PC-3 (cell line): ENCODE data around the gene KIF6. TPM values are rescaled to one million over a fixed set of nuclear protein-coding genes. Genes with fewer than 3 reads are reported as not detected.

Experiments
- ATAC-seq: fragments of 200-7000 bp; cut with Tn5 transposase; 2 replicates; pipeline ENCODE4 v1.9.1; 2020; ENCODE audit warnings: mild to moderate bottlenecking, moderate library complexity
- BruUV-seq: library from RNA; stranded (reverse); fragments of 400-500 nt; replicated peaks from 2 replicates; lab custom pipeline; 2021; lab: Mats Ljungman, UMichigan
- CTCF ChIA-PET: fragments of 300-600 bp; sonication (Branson Sonifier 250); formaldehyde crosslinking; loops from one replicate; lab custom pipeline; 2022; ENCODE audit warnings: antibody characterized with exemption; lab: Charles Lee
- POLR2A ChIA-PET: fragments of 300-600 bp; sonication (Branson Sonifier 250); formaldehyde crosslinking; loops from one replicate; lab custom pipeline; 2022; ENCODE audit warnings: antibody characterized with exemption; ENCODE audit not compliant: unreplicated experiment; lab: Charles Lee
- DNase-seq: peaks from one replicate; pipeline ENCODE4 v3.0.0-alpha.2; 2015
- H2AFZ ChIP-seq: fragments of 300-600 bp; sonication (generic); 2 replicates; pipeline ENCODE4 v1.6.0; 2016; ENCODE audit warnings: antibody characterized with exemption, low read length
- H3F3A ChIP-seq: fragments of 300-600 bp; sonication (generic); one replicate; pipeline ENCODE4 v1.6.0; 2017; ENCODE audit warnings: antibody characterized with exemption, low read length, control low read depth, mild to moderate bottlenecking; ENCODE audit not compliant: unreplicated experiment
- H3K27ac ChIP-seq: fragments of 300-600 bp; sonication (generic); 2 replicates; pipeline ENCODE4 v1.5.1; 2016; ENCODE audit warnings: mild to moderate bottlenecking, low read length
- H3K27me3 ChIP-seq: fragments of 300-600 bp; sonication (generic); 2 replicates; pipeline ENCODE4 v1.6.1; 2016; ENCODE audit warnings: low read length, mixed read lengths
- H3K36me3 ChIP-seq: fragments of 300-600 bp; sonication (generic); 2 replicates; pipeline ENCODE4 v1.6.1; 2016; ENCODE audit warnings: low read depth, mixed run types, low read length, mixed read lengths
- H3K4me1 ChIP-seq: fragments of 300-600 bp; sonication (generic); 2 replicates; pipeline ENCODE4 v1.5.1; 2016; ENCODE audit warnings: low read length; ENCODE audit not compliant: insufficient read depth
- H3K4me2 ChIP-seq: fragments of 300-600 bp; sonication (generic); 2 replicates; pipeline ENCODE4 v1.6.0; 2016; ENCODE audit warnings: low read length
- H3K4me3 ChIP-seq: fragments of 300-600 bp; sonication (generic); 2 replicates; pipeline ENCODE4 v1.5.1; 2016; ENCODE audit warnings: mild to moderate bottlenecking, low read length, mixed read lengths
- H3K79me2 ChIP-seq: fragments of 300-600 bp; sonication (generic); 2 replicates; pipeline ENCODE4 v1.6.1; 2017; ENCODE audit warnings: low read length, mixed read lengths
- H3K9ac ChIP-seq: fragments of 300-600 bp; sonication (generic); 2 replicates; pipeline ENCODE4 v1.6.0; 2016; ENCODE audit warnings: mild to moderate bottlenecking, low read length
- H3K9me2 ChIP-seq: fragments of 300-600 bp; sonication (generic); replicated peaks from 2 replicates; pipeline ENCODE4 v1.6.1; 2016; ENCODE audit warnings: mixed run types, low read length, mixed read lengths
- H3K9me3 ChIP-seq: fragments of 300-600 bp; sonication (generic); 2 replicates; pipeline ENCODE4 v1.6.1; 2016; ENCODE audit warnings: low read length, mixed read lengths
- H4K20me1 ChIP-seq: fragments of 300-600 bp; sonication (generic); 2 replicates; pipeline ENCODE4 v1.6.1; 2016; ENCODE audit warnings: low read length, mixed read lengths
- EZH2 ChIP-seq: fragments of 300-600 bp; sonication (generic); IDR thresholded peaks from one replicate; pipeline ENCODE4 v1.6.1; 2017; ENCODE audit warnings: antibody characterized with exemption, mild to moderate bottlenecking, low read length; ENCODE audit not compliant: unreplicated experiment
- EZH2phosphoT487 ChIP-seq: fragments of 300-600 bp; sonication (generic); IDR thresholded peaks from 2 replicates; pipeline ENCODE4 v1.6.1; 2018; ENCODE audit warnings: mild to moderate bottlenecking, antibody characterized with exemption, low read length, borderline replicate concordance
- intact Hi-C: fragments of 100-400 bp; cut with micrococcal nuclease; formaldehyde crosslinking; loops from 2 replicates; pipeline ENCODE4 v1.9.0; 2023
- total RNA-seq: library from RNA; depleted of rRNA; stranded (reverse); fragments of >200 nt; gene quantifications from 2 replicates; pipeline ENCODE4 v1.2.3, GENCODE V29; 2014
- TF ChIP-seq, protein P1 (sequence below): fragments of 300-600 bp; sonication (generic); conservative IDR thresholded peaks from 2 replicates; pipeline ENCODE4 v1.5.1; 2017; ENCODE audit warnings: antibody characterized with exemption, low read depth, mild to moderate bottlenecking, low read length

KIF6 gene
- total RNA-seq, 1 experiment from 2014 or later, result 0.07 TPM

DNA sequence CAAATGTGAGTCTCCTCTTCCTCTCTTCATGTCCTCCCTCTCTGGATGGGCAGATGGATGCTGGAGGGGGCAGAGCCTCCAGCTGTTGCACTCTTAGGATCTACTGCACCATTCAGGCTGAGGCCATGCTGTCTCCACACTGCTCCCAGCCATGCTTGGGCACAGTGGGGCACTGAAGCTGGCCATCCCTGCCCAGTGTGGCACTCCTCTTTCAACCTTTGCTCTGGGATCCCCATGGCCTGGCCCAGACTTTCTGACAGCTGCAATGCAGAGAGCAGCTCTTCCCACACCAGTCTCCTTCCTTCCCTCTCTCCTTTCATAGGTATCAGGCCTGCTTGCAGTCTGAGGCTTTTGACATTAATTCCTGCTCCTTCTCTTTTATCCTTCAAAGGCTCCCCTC lies 420.3 kb downstream of the KIF6 start:
- intact Hi-C loops, result no loop called here
- no TSS peak for BruUV-seq
- Histone ChIP-seq H3K9me3 (no peaks in the 10 kb centered on the region), H4K20me1 (no peaks in the 10 kb centered on the region), H3K4me2 (no peak overlapping the region), H3K27me3 (0 out of 2 replicates have a peak, but pooled peaks cover 3% of the 10 kb centered on the region), H3K9ac (no peak overlapping the region), H3F3A (no peaks in the 10 kb centered on the region), H3K9me2 (no peaks in the 10 kb centered on the region), H2AFZ (no peak overlapping the region), H3K79me2 (no peaks in the 10 kb centered on the region), H3K4me3 (no peak overlapping the region), H3K27ac (no peak overlapping the region), H3K4me1 (0 out of 2 replicates have a peak, but pooled peaks cover 2% of the 10 kb centered on the region), H3K36me3 (no peaks in the 10 kb centered on the region)
- ChIA-PET POLR2A (no interaction called here), CTCF (interaction anchor here (0.6 kb wide), 1 partner anchor 453 kb away, joined by 6 read pairs; no protein-coding TSS in a partner anchor)
- ATAC-seq, result no peak
- DNase-seq, result no peak
- TF ChIP-seq, protein P1, sequence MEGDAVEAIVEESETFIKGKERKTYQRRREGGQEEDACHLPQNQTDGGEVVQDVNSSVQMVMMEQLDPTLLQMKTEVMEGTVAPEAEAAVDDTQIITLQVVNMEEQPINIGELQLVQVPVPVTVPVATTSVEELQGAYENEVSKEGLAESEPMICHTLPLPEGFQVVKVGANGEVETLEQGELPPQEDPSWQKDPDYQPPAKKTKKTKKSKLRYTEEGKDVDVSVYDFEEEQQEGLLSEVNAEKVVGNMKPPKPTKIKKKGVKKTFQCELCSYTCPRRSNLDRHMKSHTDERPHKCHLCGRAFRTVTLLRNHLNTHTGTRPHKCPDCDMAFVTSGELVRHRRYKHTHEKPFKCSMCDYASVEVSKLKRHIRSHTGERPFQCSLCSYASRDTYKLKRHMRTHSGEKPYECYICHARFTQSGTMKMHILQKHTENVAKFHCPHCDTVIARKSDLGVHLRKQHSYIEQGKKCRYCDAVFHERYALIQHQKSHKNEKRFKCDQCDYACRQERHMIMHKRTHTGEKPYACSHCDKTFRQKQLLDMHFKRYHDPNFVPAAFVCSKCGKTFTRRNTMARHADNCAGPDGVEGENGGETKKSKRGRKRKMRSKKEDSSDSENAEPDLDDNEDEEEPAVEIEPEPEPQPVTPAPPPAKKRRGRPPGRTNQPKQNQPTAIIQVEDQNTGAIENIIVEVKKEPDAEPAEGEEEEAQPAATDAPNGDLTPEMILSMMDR, result no peak
- TF ChIP-seq EZH2 (no peak), EZH2phosphoT487 (no peak)

DNA sequence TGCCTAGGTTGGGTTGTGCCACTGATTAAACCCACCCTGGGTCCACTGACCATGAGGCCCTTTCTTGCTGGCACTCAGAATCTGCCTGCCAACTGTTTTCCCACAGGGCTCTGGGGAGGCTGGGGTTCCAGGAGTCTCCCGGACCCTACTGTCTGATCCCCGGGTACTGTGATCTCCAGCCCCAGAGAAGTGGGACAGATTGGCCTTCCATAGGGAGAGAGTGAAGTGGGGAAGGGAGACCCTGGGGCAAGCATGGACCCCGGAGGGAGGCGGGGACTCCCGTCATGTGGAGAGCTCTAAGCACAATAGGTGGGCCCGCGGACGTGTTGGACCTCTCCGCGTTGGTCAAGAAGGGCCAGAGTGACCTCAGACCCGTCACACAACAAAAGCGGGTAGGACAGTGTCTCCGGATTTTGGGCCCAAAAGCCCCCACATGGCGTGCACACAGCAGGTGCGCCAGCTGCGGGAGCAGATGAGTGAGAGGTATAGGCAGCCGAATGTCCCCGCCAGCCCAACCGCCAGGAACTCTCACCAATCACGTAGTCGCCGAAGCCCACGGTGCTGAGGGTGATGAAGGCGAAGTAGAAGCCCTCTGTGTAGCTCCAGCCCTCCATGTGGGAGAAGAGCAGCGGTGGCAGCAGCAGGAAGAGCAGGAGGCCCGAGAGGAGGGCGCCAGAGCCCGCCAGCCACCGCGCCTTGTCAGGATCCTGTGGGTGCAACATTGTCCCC lies 421.6 kb downstream of the KIF6 start:
- H3K9me3 ChIP-seq, result no peaks in the 10 kb centered on the region
- intact Hi-C loops, result loop anchor here (1.0 to 2.0 kb wide), 3 partner anchors 137 to 431 kb away; no protein-coding TSS in a partner anchor
- H3K9me2 ChIP-seq, result no peaks in the 10 kb centered on the region
- ATAC-seq (no peak), DNase-seq (no peak)
- CTCF ChIA-PET, result interaction anchor here (0.6 to 1.5 kb wide), 2 partner anchors 135 to 330 kb away, joined by 3 to 7 read pairs; no protein-coding TSS in a partner anchor
- TF ChIP-seq EZH2, result no peak
- TF ChIP-seq, protein P1, result peak; percentile 9; the same call in 1 of the 2 replicates
- TF ChIP-seq EZH2phosphoT487, result no peak
- H3K4me2 ChIP-seq, result no peak overlapping the region
- no peaks in the 10 kb centered on the region for H4K20me1 ChIP-seq
- H3K27me3 ChIP-seq, result peaks cover 17% of the 10 kb centered on the region
- H3F3A ChIP-seq, result no peaks in the 10 kb centered on the region
- no peaks in the 10 kb centered on the region for H3K36me3 ChIP-seq
- no peak overlapping the region for H3K27ac ChIP-seq
- no peak overlapping the region for H3K9ac ChIP-seq
- no peak overlapping the region for H3K4me3 ChIP-seq
- 0 out of 2 replicates have a peak, but pooled peaks cover 2% of the 10 kb centered on the region for H3K4me1 ChIP-seq
- POLR2A ChIA-PET, result no interaction called here
- no TSS peak for BruUV-seq
- no peaks in the 10 kb centered on the region for H3K79me2 ChIP-seq
- no peak overlapping the region for H2AFZ ChIP-seq
